ENCODE data around the gene MYCBPAP.
A peak's percentile ranks its signal among the peaks of the same experiment; 100 is the strongest.

MYCBPAP gene

GRCh38 chr17:50538549-50539410 is 30.5 kb downstream of the MYCBPAP start:
- DNase-seq, result no peak

GRCh38 chr17:50539762-50540559 is 31.7 kb downstream of the MYCBPAP start:
- DNase-seq, result no peak

GRCh38 chr17:50540560-50541401 is 32.5 kb downstream of the MYCBPAP start:
- no peak for DNase-seq

- no peak for DNase-seq
These were observed 33.1 kb downstream of the MYCBPAP start for GRCh38 chr17:50541402-50541715.

GRCh38 chr17:50541716-50542688 is 33.8 kb downstream of the MYCBPAP start:
- peak; percentile 87 for DNase-seq

GRCh38 chr17:50542795-50543774 is 34.8 kb downstream of the MYCBPAP start:
- no peak for DNase-seq

GRCh38 chr17:50544516-50544915 is 36.3 kb downstream of the MYCBPAP start:
- DNase-seq, result no peak

- DNase-seq, result no peak
These were observed 37.1 kb downstream of the MYCBPAP start for GRCh38 chr17:50545311-50545710.

- no peak for DNase-seq
These were observed 38.4 kb downstream of the MYCBPAP start for GRCh38 chr17:50546701-50547034.

- peak; percentile 88 for DNase-seq
These were observed 38.9 kb downstream of the MYCBPAP start, which contains the start of gene SPATA20 for GRCh38 chr17:50547035-50547735. Gene SPATA20, plus strand, starts transcription at chr17:50547174. Its CDS starts 35 bp downstream, at chr17:50547209.

- no peak for DNase-seq
These were observed 39.5 kb downstream of the MYCBPAP start for GRCh38 chr17:50547736-50548083.

- DNase-seq, result no peak
These were observed 40.6 kb downstream of the MYCBPAP start for GRCh38 chr17:50548831-50549230.

- DNase-seq, result no peak
These were observed 41.2 kb downstream of the MYCBPAP start for GRCh38 chr17:50549256-50549941.

GRCh38 chr17:50549969-50550368 is 41.7 kb downstream of the MYCBPAP start:
- DNase-seq, result no peak

- DNase-seq, result no peak
These were observed 42.6 kb downstream of the MYCBPAP start for GRCh38 chr17:50550661-50551432.

GRCh38 chr17:50551433-50551815 is 43.2 kb downstream of the MYCBPAP start:
- DNase-seq, result no peak

GRCh38 chr17:50551884-50552283 is 43.6 kb downstream of the MYCBPAP start:
- DNase-seq, result no peak

- no peak for DNase-seq
These were observed 46.0 kb downstream of the MYCBPAP start for GRCh38 chr17:50554201-50554600.

- no peak for DNase-seq
These were observed 48.6 kb downstream of the MYCBPAP start for GRCh38 chr17:50556803-50557202.

Data from activated naive CD4-positive, alpha-beta T cell treated with Interleukin-2 at 50 U/mL for 16 hours (primary cell).